ENCODE data around the gene STAT3.

The STAT3 gene

GRCh38 chr17:42358434-42358833 is 29.8 kb downstream of the STAT3 start:
- no peak for ATAC-seq
- TF ChIP-seq RARB (CRISPR knock-in tag; IDR thresholded peaks at IDR 0.05) (no peak), BACH2 (CRISPR knock-in tag; IDR thresholded peaks at IDR 0.05; ENCODE audit: borderline replicate concordance) (no peak), ISL1 (CRISPR knock-in tag; IDR thresholded peaks at IDR 0.05) (no peak), CSDC2 (CRISPR knock-in tag; IDR thresholded peaks at IDR 0.05) (no peak), TCF4 (CRISPR knock-in tag; IDR thresholded peaks at IDR 0.05; ENCODE audit: borderline replicate concordance) (no peak), ZNF8 (CRISPR knock-in tag; IDR thresholded peaks at IDR 0.05) (no peak), ZFP30 (CRISPR knock-in tag; IDR thresholded peaks at IDR 0.05) (no peak), ZC3H10 (CRISPR knock-in tag; IDR thresholded peaks at IDR 0.05) (no peak), CSRNP3 (CRISPR knock-in tag; IDR thresholded peaks at IDR 0.05) (no peak), PPARA (CRISPR knock-in tag; IDR thresholded peaks at IDR 0.05; ENCODE audit: borderline replicate concordance) (no peak), ZNF70 (CRISPR knock-in tag; IDR thresholded peaks at IDR 0.05) (no peak), ZFP3 (CRISPR knock-in tag; IDR thresholded peaks at IDR 0.05) (no peak), ZNF565 (CRISPR knock-in tag; conservative IDR thresholded peaks at IDR 0.05; ENCODE audit: low read depth) (no peak), PATZ1 (CRISPR knock-in tag; IDR thresholded peaks at IDR 0.05; ENCODE audit: borderline replicate concordance) (no peak), GLIS3 (CRISPR knock-in tag; IDR thresholded peaks at IDR 0.05) (no peak), ARNTL (CRISPR knock-in tag; IDR thresholded peaks at IDR 0.05; ENCODE audit: borderline replicate concordance, low read depth) (no peak), POU6F1 (CRISPR knock-in tag; IDR thresholded peaks at IDR 0.05; ENCODE audit: borderline replicate concordance, low read depth) (no peak), CREB5 (CRISPR knock-in tag; IDR thresholded peaks at IDR 0.05; ENCODE audit: low read depth) (no peak), TOX (CRISPR knock-in tag; IDR thresholded peaks at IDR 0.05; ENCODE audit: borderline replicate concordance) (no peak)

GRCh38 chr17:42354956-42355843 is 33.0 kb downstream of the STAT3 start:
- peak; percentile 27; the same call in 1 of the 3 replicates for ATAC-seq
- no peak for TF ChIP-seq GLIS3 (CRISPR knock-in tag; IDR thresholded peaks at IDR 0.05)
- TF ChIP-seq ISL1 (CRISPR knock-in tag; IDR thresholded peaks at IDR 0.05), result peak; percentile 68
- no peak; the same call in 1 of the 2 replicates for TF ChIP-seq ZFP3 (CRISPR knock-in tag; IDR thresholded peaks at IDR 0.05)

GRCh38 chr17:42348104-42348503 is 40.1 kb downstream of the STAT3 start:
- no peak for ATAC-seq
- TF ChIP-seq CSRNP3 (CRISPR knock-in tag; IDR thresholded peaks at IDR 0.05), result no peak
- TF ChIP-seq TSHZ2 (CRISPR knock-in tag; IDR thresholded peaks at IDR 0.05), result no peak
- no peak for TF ChIP-seq SNAI2 (CRISPR knock-in tag; IDR thresholded peaks at IDR 0.05)
- TF ChIP-seq PATZ1 (CRISPR knock-in tag; IDR thresholded peaks at IDR 0.05; ENCODE audit: borderline replicate concordance), result no peak
- TF ChIP-seq PPARA (CRISPR knock-in tag; IDR thresholded peaks at IDR 0.05; ENCODE audit: borderline replicate concordance), result no peak
- TF ChIP-seq RARB (CRISPR knock-in tag; IDR thresholded peaks at IDR 0.05), result no peak
- TF ChIP-seq CREB5 (CRISPR knock-in tag; IDR thresholded peaks at IDR 0.05; ENCODE audit: low read depth), result no peak
- no peak for TF ChIP-seq ESRRG (CRISPR knock-in tag; IDR thresholded peaks at IDR 0.05)
- TF ChIP-seq ZC3H10 (CRISPR knock-in tag; IDR thresholded peaks at IDR 0.05), result no peak
- TF ChIP-seq TCF4 (CRISPR knock-in tag; IDR thresholded peaks at IDR 0.05; ENCODE audit: borderline replicate concordance), result no peak
- TF ChIP-seq ZNF565 (CRISPR knock-in tag; conservative IDR thresholded peaks at IDR 0.05; ENCODE audit: low read depth), result no peak
- no peak for TF ChIP-seq GLIS3 (CRISPR knock-in tag; IDR thresholded peaks at IDR 0.05)

All from SK-N-SH treated with all-trans-retinoic acid at 6 μM for 48 hours (cell line).